Heart left ventricle (tissue), 13 donors: Measurements from ENCODE around the gene SPAG17.

ENCODE experiments used
- CTCF ChIP-seq, 12 donors: fragments of 200-600 bp; sonication (generic) in 4 of 12; IDR thresholded peaks; one replicate each; pipeline versions ENCODE4 v1.5.0 to v1.8.0; 2018 to 2022; ENCODE audit warnings: antibody characterized with exemption in 12 of 12, mild to moderate bottlenecking in 5 of 12
- POLR2A ChIP-seq, 2 donors: fragments of 450-650 bp; IDR thresholded peaks; one replicate each; pipeline ENCODE4 v1.6.1; 2017; ENCODE audit warnings: antibody characterized with exemption in 2 of 2, mild to moderate bottlenecking in 2 of 2, moderate library complexity in 2 of 2
- donor health status: ischemic (EF 13 %, LVEDD 7.1; RV severe dilation, severe dysfunction).
- donor health status: DM: no; HTN: yes; CAD: no.
- donor health status: DM: no; HTN: no; CAD: no.
- donor health status: ischemic (EF 25% LVEDD 6.9; RV normal size, moderate dysfunction).
- donor health status: ischemic (EF 25% LVEDD 5.7; RV mildly dilated, moderate dysfunction).
- donor health status: ischemic (EF 35%, LVEDD 5.7; RV mildly dilated, moderate dysfunction).
- donor health status: nonischemic (EF 11% LVEDD 7.7; RV severe dilation, severe dysfunction).
- donor health status: DM: yes; HTN: yes; CAD: no.
- donor health status: PGD.
- donor health status: ischemic (EF 29% LVEDD 5.4; RV normal size, mild dysfunction).
- donor health status: nonischemic (EF 23%, LVEDD 6.1; RV moderate dilation, normal function).

GRCh38 chr1:118047650-118048224 lies 137.3 kb downstream of the SPAG17 start:
- TF ChIP-seq CTCF (IDR thresholded peaks at IDR 0.05), result no peak
- TF ChIP-seq POLR2A (IDR thresholded peaks at IDR 0.05), result no peak
